ENCODE data around the gene SS18L1.

GRCh38 chr20:62151835-62152364 is 8.3 kb downstream of the SS18L1 start:
- no peak for TF ChIP-seq POLR2A (IDR thresholded peaks at IDR 0.05)
- TF ChIP-seq POLR2AphosphoS5 (IDR thresholded peaks at IDR 0.05): no peak
- TF ChIP-seq, protein P1, sequence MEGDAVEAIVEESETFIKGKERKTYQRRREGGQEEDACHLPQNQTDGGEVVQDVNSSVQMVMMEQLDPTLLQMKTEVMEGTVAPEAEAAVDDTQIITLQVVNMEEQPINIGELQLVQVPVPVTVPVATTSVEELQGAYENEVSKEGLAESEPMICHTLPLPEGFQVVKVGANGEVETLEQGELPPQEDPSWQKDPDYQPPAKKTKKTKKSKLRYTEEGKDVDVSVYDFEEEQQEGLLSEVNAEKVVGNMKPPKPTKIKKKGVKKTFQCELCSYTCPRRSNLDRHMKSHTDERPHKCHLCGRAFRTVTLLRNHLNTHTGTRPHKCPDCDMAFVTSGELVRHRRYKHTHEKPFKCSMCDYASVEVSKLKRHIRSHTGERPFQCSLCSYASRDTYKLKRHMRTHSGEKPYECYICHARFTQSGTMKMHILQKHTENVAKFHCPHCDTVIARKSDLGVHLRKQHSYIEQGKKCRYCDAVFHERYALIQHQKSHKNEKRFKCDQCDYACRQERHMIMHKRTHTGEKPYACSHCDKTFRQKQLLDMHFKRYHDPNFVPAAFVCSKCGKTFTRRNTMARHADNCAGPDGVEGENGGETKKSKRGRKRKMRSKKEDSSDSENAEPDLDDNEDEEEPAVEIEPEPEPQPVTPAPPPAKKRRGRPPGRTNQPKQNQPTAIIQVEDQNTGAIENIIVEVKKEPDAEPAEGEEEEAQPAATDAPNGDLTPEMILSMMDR (IDR thresholded peaks at IDR 0.05): no peak
- no peak for TF ChIP-seq EP300 (IDR thresholded peaks at IDR 0.05)

Measured in upper lobe of left lung (tissue), 4 donors.